Regular cardiac myocyte (primary cell): ENCODE data around the gene PIGS. TPM values are rescaled to one million over a fixed set of nuclear protein-coding genes. Genes with fewer than 3 reads are reported as not detected.

Source experiments
- total RNA-seq: library from RNA; depleted of rRNA; stranded (reverse); fragments of >200 nt; gene quantifications from 2 replicates; pipeline ENCODE4 v1.2.3, GENCODE V29; 2014

PIGS gene
- 55.8 and 71.6 TPM in 2 replicates for total RNA-seq

GRCh38 chr17:28571361-28572122 is at the start of gene PIGS:
TSS of gene PIGS (minus strand) at chr17:28571524. CDS start at chr17:28571496, 28 bp downstream.

DNA sequence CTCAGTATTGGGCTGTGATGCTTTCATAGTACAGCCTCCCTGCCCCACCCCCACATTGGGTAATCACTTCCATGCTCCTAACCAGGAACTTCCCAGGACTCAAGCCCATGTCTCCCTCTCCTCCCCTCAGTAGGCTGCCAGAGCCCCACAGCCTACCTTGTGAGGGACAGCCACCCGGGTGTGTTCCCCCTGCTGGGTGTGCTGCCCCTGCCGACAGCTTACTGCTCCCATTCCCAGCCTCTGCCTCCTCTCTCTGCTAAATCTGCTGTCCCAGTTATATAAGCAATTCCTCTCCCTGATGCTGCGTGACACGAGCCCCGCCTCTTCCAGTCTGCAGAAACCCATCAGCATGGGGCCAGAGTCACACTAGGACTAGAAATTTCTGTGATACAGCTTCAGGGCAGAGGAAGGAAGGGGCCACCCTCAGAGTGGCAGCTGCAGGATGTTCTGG is 42.6 kb upstream of the PIGS start, which contains the start of gene RSKR:
Gene RSKR (minus strand): TSS at position 255 of the 451 bp plus-strand sequence. CDS start 24 bp downstream, at position 231.

GRCh38 chr17:28598799-28599310 is 27.5 kb upstream of the PIGS start, which contains the start of gene SPAG5:
TSS of gene SPAG5 (minus strand) at chr17:28599025. CDS start at chr17:28598946, 79 bp downstream.

GRCh38 chr17:28576758-28577465 is 5.6 kb upstream of the PIGS start, which contains the start of gene ALDOC:
TSS of gene ALDOC (minus strand) at chr17:28576895. CDS start at chr17:28575532, 1,363 bp downstream.

GRCh38 chr17:28552176-28552999 is 18.9 kb downstream of the PIGS start, which contains the start of gene UNC119:
TSS of gene UNC119 (minus strand) at chr17:28552624. CDS start at chr17:28552557, 67 bp downstream.

DNA sequence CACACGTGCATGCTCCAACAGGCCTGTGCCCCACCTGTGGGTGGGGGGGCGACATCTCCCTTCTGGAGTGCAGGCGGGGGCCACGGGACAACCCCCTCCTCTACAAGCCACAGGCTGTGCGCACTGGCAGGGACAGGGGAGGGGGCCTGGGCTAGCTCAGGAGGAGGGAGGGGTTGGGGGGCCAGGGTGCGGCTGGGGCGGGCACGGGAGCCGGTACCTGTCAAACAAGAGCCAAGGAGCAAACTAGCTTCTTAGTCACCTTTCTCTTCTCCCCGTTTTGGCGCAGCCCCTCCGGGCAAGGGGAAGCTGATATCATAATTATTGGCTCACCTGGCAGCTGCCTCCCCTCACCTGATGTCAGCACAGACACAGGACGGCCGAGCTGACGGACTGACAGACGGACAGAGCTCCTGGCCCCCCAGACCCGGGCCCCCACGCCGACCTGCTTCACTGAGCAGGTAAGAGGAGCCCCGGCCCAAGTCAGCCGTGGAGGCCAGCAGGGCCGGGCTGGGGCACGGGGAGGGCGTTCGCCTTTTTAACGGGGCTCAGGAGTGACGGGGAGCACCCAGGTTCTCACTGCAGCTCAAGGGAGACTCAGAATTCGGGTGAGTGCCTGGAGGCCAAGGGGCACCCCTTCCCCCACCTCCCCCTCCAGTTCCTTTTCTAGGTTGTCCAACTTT is 65.2 kb downstream of the PIGS start, which contains the start of gene FOXN1:
Gene FOXN1 (plus strand): TSS at position 363 of the 680 bp plus-strand sequence. CDS start 17,622 bp downstream, outside the sequence.

Other genes starting within 250 kb of the PIGS start
- 76.1 and 78.4 TPM in 2 replicates for gene IFT20, start 236.1 kb downstream of the PIGS start, total RNA-seq
- 26.5 and 29.5 TPM in 2 replicates for gene TNFAIP1, start 235.8 kb downstream of the PIGS start, total RNA-seq
- 65.4 and 101 TPM in 2 replicates for gene POLDIP2, start 214.0 kb downstream of the PIGS start, total RNA-seq
- gene SEBOX, start 206.3 kb downstream of the PIGS start, total RNA-seq, result not detected in 2 replicates
- 0.19 and 7.0 TPM in 2 replicates for gene VTN, start 201.2 kb downstream of the PIGS start, total RNA-seq
- 5.9 and 7.5 TPM in 2 replicates for gene SARM1, start 199.8 kb downstream of the PIGS start, total RNA-seq
- gene SLC46A1, start 165.3 kb downstream of the PIGS start, total RNA-seq, result 5.8 and 11.6 TPM in 2 replicates
- gene SLC13A2, start 97.9 kb downstream of the PIGS start, total RNA-seq, result not detected in 2 replicates
- gene FOXN1, start 65.2 kb downstream of the PIGS start, total RNA-seq, result not detected in 2 replicates
- gene UNC119, start 18.9 kb downstream of the PIGS start, total RNA-seq, result 20.3 and 36.6 TPM in 2 replicates
- 46.6 and 129 TPM in 2 replicates for gene ALDOC, start 5.4 kb upstream of the PIGS start, total RNA-seq
- gene SPAG5, start 27.5 kb upstream of the PIGS start, total RNA-seq, result 6.5 and 67.5 TPM in 2 replicates
- 3.3 and 5.6 TPM in 2 replicates for gene RSKR, start 42.7 kb upstream of the PIGS start, total RNA-seq
- gene BLTP2, start 73.6 kb upstream of the PIGS start, total RNA-seq, result 162 and 207 TPM in 2 replicates
- 77.2 and 85.3 TPM in 2 replicates for gene SDF2, start 90.4 kb upstream of the PIGS start, total RNA-seq
- 36.4 and 50.2 TPM in 2 replicates for gene SUPT6H, start 90.7 kb upstream of the PIGS start, total RNA-seq
- gene PROCA1, start 140.4 kb upstream of the PIGS start, total RNA-seq, result 1.1 and 1.3 TPM in 2 replicates
- 154 and 167 TPM in 2 replicates for gene RAB34, start 146.3 kb upstream of the PIGS start, total RNA-seq
- 436 and 732 TPM in 2 replicates for gene RPL23A, start 148.5 kb upstream of the PIGS start, total RNA-seq
- gene TLCD1, start 154.7 kb upstream of the PIGS start, total RNA-seq, result 3.9 and 8.8 TPM in 2 replicates
- gene NEK8, start 157.3 kb upstream of the PIGS start, total RNA-seq, result 2.1 and 2.3 TPM in 2 replicates
- gene TRAF4, start 172.5 kb upstream of the PIGS start, total RNA-seq, result 18.0 and 38.9 TPM in 2 replicates